ENCODE measurements around the gene ARIH2. TPM values are rescaled to one million over a fixed set of nuclear protein-coding genes. Genes with fewer than 3 reads are reported as not detected.

The ARIH2 gene
- total and polyA plus RNA-seq, 2 donors (not counting 3 experiments of a cell fraction or from before 2014, with no cell fraction given): 59.7 to 85.5 TPM

GRCh38 chr3:48962939-48963338 lies 44.3 kb downstream of the ARIH2 start:
- BruUV-seq (replicated peaks): no TSS peak
- intact Hi-C loops (cut with micrococcal nuclease) (no loop called here), dilution Hi-C loops (cut with MboI; ENCODE audit: extremely low pct_ligation_motif_present, low sequenced_read_pairs) (no loop called here)
- TF ChIP-seq FOS (IDR thresholded peaks at IDR 0.05; ENCODE audit: borderline replicate concordance, insufficient read depth, low read length) (no peak), MYC (IDR thresholded peaks at IDR 0.05; ENCODE audit: low read depth, low read length) (no peak), EZH2 (IDR thresholded peaks at IDR 0.05; ENCODE audit: borderline replicate concordance, low read depth, low read length, severe bottlenecking) (no peak), POLR2AphosphoS5 (IDR thresholded peaks at IDR 0.05; ENCODE audit: insufficient read depth, low read depth, low read length) (no peak), JUN (IDR thresholded peaks at IDR 0.05; ENCODE audit: borderline replicate concordance, insufficient read depth, insufficient read length, low read depth) (no peak), GATA2 (IDR thresholded peaks at IDR 0.05; ENCODE audit: insufficient read depth, insufficient read length, low read depth, low read length) (no peak)
- TF ChIP-seq, protein P1, sequence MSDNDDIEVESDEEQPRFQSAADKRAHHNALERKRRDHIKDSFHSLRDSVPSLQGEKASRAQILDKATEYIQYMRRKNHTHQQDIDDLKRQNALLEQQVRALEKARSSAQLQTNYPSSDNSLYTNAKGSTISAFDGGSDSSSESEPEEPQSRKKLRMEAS (IDR thresholded peaks at IDR 0.05; ENCODE audit: insufficient read depth, insufficient read length): no peak
- TF ChIP-seq, protein P2, sequence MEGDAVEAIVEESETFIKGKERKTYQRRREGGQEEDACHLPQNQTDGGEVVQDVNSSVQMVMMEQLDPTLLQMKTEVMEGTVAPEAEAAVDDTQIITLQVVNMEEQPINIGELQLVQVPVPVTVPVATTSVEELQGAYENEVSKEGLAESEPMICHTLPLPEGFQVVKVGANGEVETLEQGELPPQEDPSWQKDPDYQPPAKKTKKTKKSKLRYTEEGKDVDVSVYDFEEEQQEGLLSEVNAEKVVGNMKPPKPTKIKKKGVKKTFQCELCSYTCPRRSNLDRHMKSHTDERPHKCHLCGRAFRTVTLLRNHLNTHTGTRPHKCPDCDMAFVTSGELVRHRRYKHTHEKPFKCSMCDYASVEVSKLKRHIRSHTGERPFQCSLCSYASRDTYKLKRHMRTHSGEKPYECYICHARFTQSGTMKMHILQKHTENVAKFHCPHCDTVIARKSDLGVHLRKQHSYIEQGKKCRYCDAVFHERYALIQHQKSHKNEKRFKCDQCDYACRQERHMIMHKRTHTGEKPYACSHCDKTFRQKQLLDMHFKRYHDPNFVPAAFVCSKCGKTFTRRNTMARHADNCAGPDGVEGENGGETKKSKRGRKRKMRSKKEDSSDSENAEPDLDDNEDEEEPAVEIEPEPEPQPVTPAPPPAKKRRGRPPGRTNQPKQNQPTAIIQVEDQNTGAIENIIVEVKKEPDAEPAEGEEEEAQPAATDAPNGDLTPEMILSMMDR (IDR thresholded peaks at IDR 0.05; ENCODE audit: extremely low read depth in 1 of 2, insufficient read depth in 1 of 2, low read depth in 1 of 2, low read length in 2 of 2): no peak
- Histone ChIP-seq H3K9me3 (replicated peaks; ENCODE audit: control insufficient read depth, insufficient read depth, low read length) (no peaks in the 10 kb centered on the region), H4K20me1 (replicated peaks; ENCODE audit: control insufficient read depth, extremely low read depth, insufficient read depth, low read length) (no peaks in the 10 kb centered on the region), H3K27ac (ENCODE audit: insufficient read depth, low read depth, low read length) (no peak overlapping the region), H3K27me3 (ENCODE audit: control insufficient read depth in 2 of 2, insufficient read depth in 2 of 2, low read length in 2 of 2) (no peaks in the 10 kb centered on the region), H3K9me1 (replicated peaks; ENCODE audit: control insufficient read depth, extremely low read depth, insufficient read depth, low read length) (no peaks in the 10 kb centered on the region), H2AFZ (ENCODE audit: low read depth, low read length) (no peak overlapping the region), H3K4me2 (ENCODE audit: insufficient read depth, low read length) (no peak overlapping the region), H3K36me3 (ENCODE audit: control insufficient read depth in 2 of 2, extremely low read depth in 1 of 2, insufficient read depth in 2 of 2, low read length in 2 of 2) (peaks cover 8 to 12% of the 10 kb centered on the region in 2 experiments), H3K79me2 (ENCODE audit: control insufficient read depth, insufficient read depth, low read length) (peaks cover 2% of the 10 kb centered on the region), H3K4me3 (replicated peaks in 1 of 3; ENCODE audit: insufficient read depth in 1 of 3, low read depth in 1 of 3, low read length in 3 of 3) (no peak overlapping the region), H3K9ac (replicated peaks; ENCODE audit: extremely low read depth, insufficient read depth, low read length) (no peak overlapping the region), H3K4me1 (ENCODE audit: control insufficient read depth, extremely low read depth, insufficient read depth, low read length) (no peaks in the 10 kb centered on the region)
- no peak for FAIRE-seq
- ChIA-PET CTCF (no interaction called here), POLR2A (no interaction called here)
- DNase-seq (ENCODE audit: low read depth, low spot score): no peak

Data from endothelial cell of umbilical vein (primary cell).